HG03439 (cell line): Measurements from ENCODE around the gene TEX14.
A peak's percentile ranks its signal among the peaks of the same experiment; 100 is the strongest.

Source experiments
- ATAC-seq: cut with Tn5 transposase; IDR thresholded peaks from one replicate; pipeline ENCODE4 v1.9.1; 2021; ENCODE audit warnings: mild to moderate bottlenecking, moderate library complexity; ENCODE audit not compliant: unreplicated experiment

Gene TEX14

GRCh38 chr17:58530655-58531054, 161.2 kb downstream of the TEX14 start:
- no peak for ATAC-seq

- ATAC-seq = no peak
Measured at GRCh38 chr17:58529275-58529674, 162.6 kb downstream of the TEX14 start.

- ATAC-seq = no peak
Measured at GRCh38 chr17:58528443-58528842, 163.4 kb downstream of the TEX14 start.

GRCh38 chr17:58527949-58528348, 163.9 kb downstream of the TEX14 start:
- ATAC-seq = no peak

- no peak for ATAC-seq
Measured at GRCh38 chr17:58527306-58527705, 164.5 kb downstream of the TEX14 start.

- ATAC-seq = no peak
Measured at GRCh38 chr17:58525239-58525638, 166.6 kb downstream of the TEX14 start.

- no peak for ATAC-seq
Measured at GRCh38 chr17:58521680-58522079, 170.2 kb downstream of the TEX14 start.

- ATAC-seq = no peak
Measured at GRCh38 chr17:58520843-58521430, 170.9 kb downstream of the TEX14 start.

- ATAC-seq = peak; percentile 80
Measured at GRCh38 chr17:58517928-58518609, 173.8 kb downstream of the TEX14 start.

GRCh38 chr17:58517378-58517927, 174.4 kb downstream of the TEX14 start:
- ATAC-seq = no peak

- ATAC-seq = no peak
Measured at GRCh38 chr17:58516644-58517377, 175.0 kb downstream of the TEX14 start.

- no peak for ATAC-seq
Measured at GRCh38 chr17:58515286-58515685, 176.6 kb downstream of the TEX14 start.

- ATAC-seq = no peak
Measured at GRCh38 chr17:58514770-58515157, 177.1 kb downstream of the TEX14 start.

- ATAC-seq = no peak
Measured at GRCh38 chr17:58513965-58514769, 177.7 kb downstream of the TEX14 start, which contains the start of gene MTMR4. Gene MTMR4, minus strand, starts transcription at chr17:58514638. Its CDS starts 231 bp downstream, at chr17:58514407.

- no peak for ATAC-seq
Measured at GRCh38 chr17:58513267-58513964, 178.4 kb downstream of the TEX14 start.

GRCh38 chr17:58510075-58510474, 181.8 kb downstream of the TEX14 start:
- ATAC-seq = no peak

- ATAC-seq = no peak
Measured at GRCh38 chr17:58508341-58509067, 183.3 kb downstream of the TEX14 start.

GRCh38 chr17:58507123-58507634, 184.7 kb downstream of the TEX14 start:
- no peak for ATAC-seq
